ENCODE data around the gene PWWP2B. TPM values are rescaled to one million over a fixed set of nuclear protein-coding genes. Genes with fewer than 3 reads are reported as not detected.

Gene PWWP2B
- total RNA-seq, 8 experiments from 2014 or later: 4.6 to 12.7 (median 8.9) TPM

- Histone ChIP-seq H3K4me1 (replicated peaks in 1 of 2) (peaks cover 8 to 14% of the 10 kb centered on the region in 2 donors), H3K27ac (no peak overlapping the region), H3K4me3 (no peak overlapping the region)
- 20 to 83% (median 81%) methylated on average over 1 to 3 of the region's 19 CpGs; no CpG with 5 or more reads in 6 of the 10 experiments for WGBS, 10 experiments
- no peak for ATAC-seq (replicated peaks in 6 of 8)
- in situ Hi-C loops (cut with MboI; ENCODE audit: low pct_unique_long_range_greater_than_20kb in 2 of 9, low sequenced_read_pairs in 9 of 9, unreplicated experiment in 9 of 9): loop anchor here in 5 of 9 experiments (10.0 to 25.0 kb wide), 4 partner anchors 173 to 249 kb away; no protein-coding TSS in a partner anchor
Observed at GRCh38 chr10:132461683-132462231, 64.8 kb downstream of the PWWP2B start.

GRCh38 chr10:132462463-132463332 is 65.7 kb downstream of the PWWP2B start:
- Histone ChIP-seq H3K27ac (no peak overlapping the region), H3K4me3 (no peak overlapping the region), H3K4me1 (replicated peaks in 1 of 2) (peaks cover 8 to 18% of the 10 kb centered on the region in 2 donors)
- ATAC-seq (replicated peaks in 6 of 8): peak in 2 of 8 experiments; percentile 37 to 60
- in situ Hi-C loops (cut with MboI; ENCODE audit: low pct_unique_long_range_greater_than_20kb in 2 of 9, low sequenced_read_pairs in 9 of 9, unreplicated experiment in 9 of 9): loop anchor here in 5 of 9 experiments (10.0 to 25.0 kb wide), 4 partner anchors 172 to 250 kb away; no protein-coding TSS in a partner anchor
- WGBS, 10 experiments: 80 to 100% (median 88%) methylated on average over 1 to 12 of the region's 35 CpGs; no CpG with 5 or more reads in 6 of the 10 experiments

- Histone ChIP-seq H3K27ac (no peak overlapping the region), H3K4me3 (no peak overlapping the region), H3K4me1 (replicated peaks in 1 of 2) (peaks cover 13 to 23% of the 10 kb centered on the region in 2 donors)
- WGBS, 10 experiments: 60 to 100% (median 100%) methylated on average over 1 of the region's 30 CpGs; no CpG with 5 or more reads in 7 of the 10 experiments
- ATAC-seq (replicated peaks in 6 of 8): peak in 2 of 8 experiments; percentile 12 to 30
- in situ Hi-C loops (cut with MboI; ENCODE audit: low pct_unique_long_range_greater_than_20kb in 2 of 9, low sequenced_read_pairs in 9 of 9, unreplicated experiment in 9 of 9): loop anchor here in 5 of 9 experiments (10.0 to 25.0 kb wide), 4 partner anchors 171 to 251 kb away; no protein-coding TSS in a partner anchor
Observed at GRCh38 chr10:132463333-132464255, 66.6 kb downstream of the PWWP2B start.

- 0 to 100% (median 60%) methylated on average over 1 to 4 of the region's 22 CpGs; no CpG with 5 or more reads in 1 of the 10 experiments for WGBS, 10 experiments
- in situ Hi-C loops (cut with MboI; ENCODE audit: low pct_unique_long_range_greater_than_20kb in 2 of 9, low sequenced_read_pairs in 9 of 9, unreplicated experiment in 9 of 9): loop anchor here in 5 of 9 experiments (10.0 to 25.0 kb wide), 4 partner anchors 170 to 252 kb away; no protein-coding TSS in a partner anchor
- Histone ChIP-seq H3K27ac (no peak overlapping the region), H3K4me1 (replicated peaks in 1 of 2) (peaks cover 14 to 29% of the 10 kb centered on the region in 2 donors), H3K4me3 (no peak overlapping the region)
- ATAC-seq (replicated peaks in 6 of 8): peak; percentile 17 to 63 (median 46)
Observed at GRCh38 chr10:132464256-132465192, 67.5 kb downstream of the PWWP2B start.

GRCh38 chr10:132465193-132465888 is 68.3 kb downstream of the PWWP2B start:
- in situ Hi-C loops (cut with MboI; ENCODE audit: low pct_unique_long_range_greater_than_20kb in 2 of 9, low sequenced_read_pairs in 9 of 9, unreplicated experiment in 9 of 9): loop anchor here in 5 of 9 experiments (10.0 to 25.0 kb wide), 4 partner anchors 169 to 253 kb away; no protein-coding TSS in a partner anchor
- H3K27ac ChIP-seq: no peak overlapping the region
- peaks cover 17 to 37% of the 10 kb centered on the region in 2 donors for H3K4me1 ChIP-seq (replicated peaks in 1 of 2)
- ATAC-seq (replicated peaks in 6 of 8): peak in 1 of 8 experiments; percentile 4
- no CpG with 5 or more reads among the region's 35 CpGs for WGBS, 10 experiments
- no peak overlapping the region for H3K4me3 ChIP-seq

GRCh38 chr10:132465889-132466519 is 69.0 kb downstream of the PWWP2B start:
- no peak overlapping the region for H3K27ac ChIP-seq
- ATAC-seq (replicated peaks in 6 of 8): no peak
- in situ Hi-C loops (cut with MboI; ENCODE audit: low pct_unique_long_range_greater_than_20kb in 2 of 9, low sequenced_read_pairs in 9 of 9, unreplicated experiment in 9 of 9): loop anchor here in 5 of 9 experiments (10.0 to 25.0 kb wide), 4 partner anchors 169 to 254 kb away; no protein-coding TSS in a partner anchor
- peaks cover 17 to 43% of the 10 kb centered on the region in 2 donors for H3K4me1 ChIP-seq (replicated peaks in 1 of 2)
- no peak overlapping the region for H3K4me3 ChIP-seq
- 80% methylated on average over 4 of the region's 20 CpGs; no CpG with 5 or more reads in 9 of the 10 experiments for WGBS, 10 experiments

- in situ Hi-C loops (cut with MboI; ENCODE audit: low pct_unique_long_range_greater_than_20kb in 2 of 9, low sequenced_read_pairs in 9 of 9, unreplicated experiment in 9 of 9): loop anchor here in 5 of 9 experiments (10.0 to 25.0 kb wide), 4 partner anchors 168 to 254 kb away; no protein-coding TSS in a partner anchor
- ATAC-seq (replicated peaks in 6 of 8): no peak
- Histone ChIP-seq H3K27ac (no peak overlapping the region), H3K4me1 (replicated peaks in 1 of 2) (peaks cover 17 to 49% of the 10 kb centered on the region in 2 donors), H3K4me3 (no peak overlapping the region)
- 80 to 86% (median 81%) methylated on average over 3 to 5 of the region's 29 CpGs; no CpG with 5 or more reads in 7 of the 10 experiments for WGBS, 10 experiments
Observed at GRCh38 chr10:132466520-132467463, 69.8 kb downstream of the PWWP2B start.
